T-helper 1 cell treated with Interleukin-12 subunit alpha and Interleukin-12 subunit beta and Interleukin-4 antibody, amounts not matched to agents 30 μg/mL and 1 μg/mL, for 36 hours (primary cell): ENCODE results near the gene PRDM1.

Source experiments
- H3K27ac Mint-ChIP-seq: one replicate; pipeline ENCODE4 v1.8.0; 2021; ENCODE audit warnings: mild to moderate bottlenecking, mixed read lengths
- H3K27me3 Mint-ChIP-seq: one replicate; pipeline ENCODE4 v1.8.0; 2021; ENCODE audit warnings: low read depth, mixed read lengths
- H3K36me3 Mint-ChIP-seq: one replicate; pipeline ENCODE4 v1.8.0; 2021; ENCODE audit warnings: low read depth, mixed read lengths
- H3K4me1 Mint-ChIP-seq: one replicate; pipeline ENCODE4 v1.8.0; 2021; ENCODE audit warnings: low read depth, mixed read lengths
- H3K4me3 Mint-ChIP-seq: one replicate; pipeline ENCODE4 v1.8.0; 2021; ENCODE audit warnings: mild to moderate bottlenecking, moderate library complexity, mixed read lengths
- H3K9me3 Mint-ChIP-seq: one replicate; pipeline ENCODE4 v1.8.0; 2021; ENCODE audit warnings: mixed read lengths

The PRDM1 gene

DNA sequence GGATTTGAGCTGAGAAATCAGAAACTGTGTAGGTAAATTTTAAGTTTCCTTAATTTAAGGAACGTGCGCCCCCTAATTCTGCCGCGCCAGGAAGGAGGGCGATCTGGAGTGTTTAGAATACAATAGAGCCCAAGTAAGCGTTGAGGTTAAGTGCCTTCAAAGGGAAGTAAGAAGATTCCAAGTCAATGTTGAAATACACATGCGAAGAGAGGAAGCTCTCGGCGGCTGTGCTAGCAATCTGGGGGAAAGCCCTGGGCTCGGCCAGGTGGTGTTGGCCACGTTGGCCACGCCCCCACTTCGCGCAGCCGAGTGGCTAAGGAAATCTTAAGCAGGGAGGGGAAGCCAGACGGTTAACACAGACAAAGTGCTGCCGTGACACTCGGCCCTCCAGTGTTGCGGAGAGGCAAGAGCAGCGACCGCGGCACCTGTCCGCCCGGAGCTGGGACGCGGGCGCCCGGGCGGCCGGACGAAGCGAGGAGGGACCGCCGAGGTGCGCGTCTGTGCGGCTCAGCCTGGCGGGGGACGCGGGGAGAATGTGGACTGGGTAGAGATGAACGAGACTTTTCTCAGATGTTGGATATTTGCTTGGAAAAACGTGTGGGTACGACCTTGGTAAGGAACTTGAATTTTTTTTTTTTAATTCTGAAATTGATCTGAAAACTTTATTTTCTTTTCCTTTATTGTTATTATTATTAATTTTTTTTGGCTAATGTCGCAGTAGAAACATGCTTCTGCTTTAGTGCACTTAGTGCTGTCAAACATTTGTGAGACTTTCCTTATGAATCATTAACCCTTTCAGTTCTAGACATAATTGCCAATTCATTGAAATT lies at the start of gene PRDM1:
Gene PRDM1 (plus strand): TSS at position 353 of the 830 bp plus-strand sequence. CDS start 218 bp downstream, at position 571.
- no peaks in the 10 kb centered on the region for H3K27me3 Mint-ChIP-seq
- H3K4me1 Mint-ChIP-seq: peaks cover 79% of the 10 kb centered on the region
- H3K9me3 Mint-ChIP-seq: no peaks in the 10 kb centered on the region
- H3K27ac Mint-ChIP-seq: peak within 1 kb of the TSS; percentile 85
- peak within 1 kb of the TSS; percentile 98 for H3K4me3 Mint-ChIP-seq
- peaks cover 51% of the 10 kb centered on the region for H3K36me3 Mint-ChIP-seq

DNA sequence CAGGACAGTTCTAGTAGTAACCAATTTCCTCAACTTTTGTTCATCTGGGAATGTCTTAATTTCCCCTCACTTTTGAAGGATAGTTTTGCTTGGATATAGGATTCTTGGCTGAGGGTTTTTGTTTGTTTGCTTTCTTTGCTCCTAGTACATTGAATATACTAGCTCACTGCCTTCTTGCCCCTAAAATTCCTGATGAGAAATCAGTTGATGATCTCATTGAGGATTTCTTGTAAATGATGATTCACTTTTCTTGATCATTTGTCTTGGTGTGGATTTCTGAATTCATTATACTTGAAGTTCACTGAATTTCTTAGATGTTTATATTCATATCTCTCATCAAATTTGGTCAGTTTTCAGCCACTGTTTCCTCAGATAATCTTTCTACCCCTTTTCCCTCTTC lies 49.1 kb upstream of the PRDM1 start:
- H3K27ac Mint-ChIP-seq: no peak overlapping the region
- H3K36me3 Mint-ChIP-seq: peaks cover 24% of the 10 kb centered on the region
- H3K4me1 Mint-ChIP-seq: peaks cover 8% of the 10 kb centered on the region
- H3K4me3 Mint-ChIP-seq: no peak overlapping the region
- peaks cover 35% of the 10 kb centered on the region for H3K9me3 Mint-ChIP-seq
- no peaks in the 10 kb centered on the region for H3K27me3 Mint-ChIP-seq

DNA sequence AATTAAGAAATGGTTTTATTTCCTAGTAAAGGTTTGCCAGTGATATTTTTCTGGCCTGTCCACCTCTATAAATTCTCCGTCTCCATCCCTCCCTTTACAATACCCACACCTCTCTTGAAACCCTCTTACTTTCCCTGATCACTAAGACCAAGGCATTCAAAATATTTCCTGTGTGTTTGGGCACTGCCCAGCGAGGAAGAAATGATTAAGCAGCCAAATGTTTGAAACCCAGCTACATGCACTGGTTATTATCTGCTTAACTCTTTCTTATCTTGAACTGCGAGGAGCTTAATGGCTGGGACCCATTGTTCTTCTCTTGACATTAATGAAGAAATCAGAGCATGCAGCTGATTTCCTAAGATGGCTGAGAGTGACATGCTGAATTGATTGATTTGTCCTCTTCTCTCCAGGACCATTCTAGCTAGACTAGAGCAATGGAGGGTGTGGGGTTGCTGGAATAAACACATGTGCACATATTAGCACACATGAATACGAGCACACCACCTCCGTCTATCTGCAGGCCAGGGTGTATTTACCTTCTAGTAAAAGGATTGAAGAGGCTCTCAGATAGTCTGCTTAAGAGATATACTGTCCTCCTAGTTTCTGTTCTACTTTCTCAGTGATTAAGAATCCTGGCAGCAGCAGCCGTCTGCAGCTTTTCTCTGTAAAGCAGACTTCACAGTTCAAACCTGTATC lies 46.1 kb upstream of the PRDM1 start:
- peaks cover 2% of the 10 kb centered on the region for H3K27me3 Mint-ChIP-seq
- peaks cover 8% of the 10 kb centered on the region for H3K4me1 Mint-ChIP-seq
- H3K27ac Mint-ChIP-seq: no peak overlapping the region
- H3K36me3 Mint-ChIP-seq: peaks cover 23% of the 10 kb centered on the region
- H3K4me3 Mint-ChIP-seq: no peak overlapping the region
- peaks cover 32% of the 10 kb centered on the region for H3K9me3 Mint-ChIP-seq

DNA sequence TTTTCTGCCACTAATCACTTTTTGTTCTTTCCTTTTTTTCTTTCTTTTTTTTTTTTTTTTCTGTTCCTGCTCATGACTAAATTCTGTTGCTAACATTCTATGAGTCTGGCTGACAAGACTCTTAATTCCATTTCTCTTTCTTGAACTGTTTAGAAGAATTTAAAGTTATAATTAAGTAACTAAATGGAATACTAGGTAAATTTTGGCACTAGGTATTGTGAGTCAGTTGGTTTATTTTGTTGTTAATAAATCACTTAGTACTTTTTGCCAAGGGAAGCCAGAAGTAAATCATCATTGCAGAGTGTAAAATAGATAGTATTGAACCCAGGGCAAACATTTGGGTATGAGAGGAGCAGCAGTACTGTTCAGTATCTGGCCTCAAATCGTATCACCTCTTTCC lies 42.0 kb upstream of the PRDM1 start:
- peaks cover 5% of the 10 kb centered on the region for H3K4me1 Mint-ChIP-seq
- peaks cover 5% of the 10 kb centered on the region for H3K36me3 Mint-ChIP-seq
- H3K9me3 Mint-ChIP-seq: peaks cover 1% of the 10 kb centered on the region
- H3K4me3 Mint-ChIP-seq: no peak overlapping the region
- H3K27ac Mint-ChIP-seq: no peak overlapping the region
- H3K27me3 Mint-ChIP-seq: peaks cover 6% of the 10 kb centered on the region

GRCh38 chr6:106045077-106045476 lies 41.1 kb upstream of the PRDM1 start:
- H3K4me3 Mint-ChIP-seq: no peak overlapping the region
- peaks cover 3% of the 10 kb centered on the region for H3K36me3 Mint-ChIP-seq
- no peaks in the 10 kb centered on the region for H3K9me3 Mint-ChIP-seq
- peaks cover 10% of the 10 kb centered on the region for H3K4me1 Mint-ChIP-seq
- H3K27me3 Mint-ChIP-seq: peaks cover 10% of the 10 kb centered on the region
- peak overlapping the region; percentile 35 for H3K27ac Mint-ChIP-seq

GRCh38 chr6:106046116-106046853 lies 39.9 kb upstream of the PRDM1 start:
- no peak overlapping the region for H3K27ac Mint-ChIP-seq

GRCh38 chr6:106046854-106047200 lies 39.3 kb upstream of the PRDM1 start:
- peaks cover 1% of the 10 kb centered on the region for H3K36me3 Mint-ChIP-seq
- no peak overlapping the region for H3K27ac Mint-ChIP-seq
- peaks cover 16% of the 10 kb centered on the region for H3K4me1 Mint-ChIP-seq

More at GRCh38 chr6:106046116-106046853, 39.9 kb upstream of the PRDM1 start:
- H3K36me3 Mint-ChIP-seq: peaks cover 1% of the 10 kb centered on the region
- H3K27me3 Mint-ChIP-seq: peaks cover 10% of the 10 kb centered on the region
- peaks cover 16% of the 10 kb centered on the region for H3K4me1 Mint-ChIP-seq
- H3K4me3 Mint-ChIP-seq: no peak overlapping the region
- H3K9me3 Mint-ChIP-seq: no peaks in the 10 kb centered on the region

DNA sequence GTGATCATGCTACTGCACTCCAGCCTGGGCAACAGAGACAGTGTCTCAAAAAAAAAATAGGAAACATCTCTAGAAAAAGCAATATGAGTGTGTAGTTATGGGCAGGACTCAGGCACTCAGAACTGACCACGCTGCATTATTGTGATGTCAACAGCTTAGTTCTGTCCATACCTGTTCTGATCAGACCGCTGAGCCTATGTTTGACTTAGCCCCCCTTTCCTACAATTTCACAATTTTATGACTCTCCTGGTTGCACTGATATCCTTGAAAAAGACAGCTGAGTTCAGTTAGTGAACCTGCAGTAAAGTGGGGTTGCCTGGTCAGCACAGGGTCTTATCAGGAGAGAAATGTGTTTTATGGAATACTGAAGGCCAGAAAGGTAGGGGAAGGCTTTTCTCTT lies 37.8 kb upstream of the PRDM1 start:
- no peak overlapping the region for H3K4me3 Mint-ChIP-seq
- H3K9me3 Mint-ChIP-seq: no peaks in the 10 kb centered on the region
- peaks cover 4% of the 10 kb centered on the region for H3K36me3 Mint-ChIP-seq
- H3K4me1 Mint-ChIP-seq: peaks cover 16% of the 10 kb centered on the region
- H3K27me3 Mint-ChIP-seq: peaks cover 10% of the 10 kb centered on the region
- no peak overlapping the region for H3K27ac Mint-ChIP-seq

More at GRCh38 chr6:106046854-106047200, 39.3 kb upstream of the PRDM1 start:
- H3K27me3 Mint-ChIP-seq: peaks cover 10% of the 10 kb centered on the region
- no peak overlapping the region for H3K4me3 Mint-ChIP-seq
- no peaks in the 10 kb centered on the region for H3K9me3 Mint-ChIP-seq

DNA sequence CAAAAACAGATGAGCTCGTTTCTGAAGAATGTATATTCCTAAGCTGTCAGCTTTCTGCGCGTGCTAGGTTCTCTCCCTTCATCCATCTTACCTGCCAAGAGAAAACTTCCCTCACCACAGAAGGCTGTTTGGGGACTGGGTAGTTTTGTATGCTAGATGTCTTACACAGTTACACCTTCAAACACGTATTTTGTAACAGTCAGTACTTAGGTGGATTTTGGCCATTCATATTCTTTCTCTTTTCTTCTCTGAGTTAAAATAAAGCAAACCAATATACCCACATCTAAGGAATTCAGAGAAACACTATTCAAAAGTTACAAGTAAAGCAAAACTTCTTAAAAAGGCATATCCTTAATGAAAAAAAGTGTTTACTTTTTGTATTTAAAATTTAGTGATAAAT lies 35.6 kb upstream of the PRDM1 start:
- H3K4me3 Mint-ChIP-seq: no peak overlapping the region
- H3K9me3 Mint-ChIP-seq: no peaks in the 10 kb centered on the region
- H3K27ac Mint-ChIP-seq: no peak overlapping the region
- peaks cover 3% of the 10 kb centered on the region for H3K27me3 Mint-ChIP-seq
- peaks cover 16% of the 10 kb centered on the region for H3K4me1 Mint-ChIP-seq
- peaks cover 4% of the 10 kb centered on the region for H3K36me3 Mint-ChIP-seq

GRCh38 chr6:106051226-106051625 lies 34.9 kb upstream of the PRDM1 start:
- Mint-ChIP-seq H3K9me3 (no peaks in the 10 kb centered on the region), H3K4me1 (peaks cover 16% of the 10 kb centered on the region), H3K27ac (no peak overlapping the region), H3K27me3 (peaks cover 3% of the 10 kb centered on the region), H3K4me3 (no peak overlapping the region), H3K36me3 (peaks cover 4% of the 10 kb centered on the region)

GRCh38 chr6:106053484-106054205 lies 32.5 kb upstream of the PRDM1 start:
- Mint-ChIP-seq H3K4me3 (no peak overlapping the region), H3K36me3 (peaks cover 7% of the 10 kb centered on the region)

GRCh38 chr6:106055489-106055888 lies 30.6 kb upstream of the PRDM1 start:
- no peak overlapping the region for H3K4me3 Mint-ChIP-seq
- H3K4me1 Mint-ChIP-seq: peaks cover 15% of the 10 kb centered on the region
- no peak overlapping the region for H3K27ac Mint-ChIP-seq
- no peaks in the 10 kb centered on the region for H3K9me3 Mint-ChIP-seq
- H3K27me3 Mint-ChIP-seq: no peaks in the 10 kb centered on the region
- peaks cover 5% of the 10 kb centered on the region for H3K36me3 Mint-ChIP-seq

More at GRCh38 chr6:106053484-106054205, 32.5 kb upstream of the PRDM1 start:
- no peaks in the 10 kb centered on the region for H3K9me3 Mint-ChIP-seq
- H3K27ac Mint-ChIP-seq: no peak overlapping the region
- peaks cover 23% of the 10 kb centered on the region for H3K4me1 Mint-ChIP-seq
- H3K27me3 Mint-ChIP-seq: peaks cover 3% of the 10 kb centered on the region

GRCh38 chr6:106056060-106056745 lies 29.9 kb upstream of the PRDM1 start:
- peak overlapping the region; percentile 50 for H3K4me3 Mint-ChIP-seq
- no peak overlapping the region for H3K27ac Mint-ChIP-seq
- peaks cover 5% of the 10 kb centered on the region for H3K36me3 Mint-ChIP-seq
- peaks cover 12% of the 10 kb centered on the region for H3K4me1 Mint-ChIP-seq
- H3K27me3 Mint-ChIP-seq: no peaks in the 10 kb centered on the region
- no peaks in the 10 kb centered on the region for H3K9me3 Mint-ChIP-seq
